HG03064 (cell line): ENCODE measurements around the gene PCK2.

Experiments used
- ATAC-seq: cut with Tn5 transposase; IDR thresholded peaks from one replicate; pipeline ENCODE4 v1.9.1; 2021; ENCODE audit warnings: low read depth; ENCODE audit not compliant: unreplicated experiment

PCK2 gene

DNA sequence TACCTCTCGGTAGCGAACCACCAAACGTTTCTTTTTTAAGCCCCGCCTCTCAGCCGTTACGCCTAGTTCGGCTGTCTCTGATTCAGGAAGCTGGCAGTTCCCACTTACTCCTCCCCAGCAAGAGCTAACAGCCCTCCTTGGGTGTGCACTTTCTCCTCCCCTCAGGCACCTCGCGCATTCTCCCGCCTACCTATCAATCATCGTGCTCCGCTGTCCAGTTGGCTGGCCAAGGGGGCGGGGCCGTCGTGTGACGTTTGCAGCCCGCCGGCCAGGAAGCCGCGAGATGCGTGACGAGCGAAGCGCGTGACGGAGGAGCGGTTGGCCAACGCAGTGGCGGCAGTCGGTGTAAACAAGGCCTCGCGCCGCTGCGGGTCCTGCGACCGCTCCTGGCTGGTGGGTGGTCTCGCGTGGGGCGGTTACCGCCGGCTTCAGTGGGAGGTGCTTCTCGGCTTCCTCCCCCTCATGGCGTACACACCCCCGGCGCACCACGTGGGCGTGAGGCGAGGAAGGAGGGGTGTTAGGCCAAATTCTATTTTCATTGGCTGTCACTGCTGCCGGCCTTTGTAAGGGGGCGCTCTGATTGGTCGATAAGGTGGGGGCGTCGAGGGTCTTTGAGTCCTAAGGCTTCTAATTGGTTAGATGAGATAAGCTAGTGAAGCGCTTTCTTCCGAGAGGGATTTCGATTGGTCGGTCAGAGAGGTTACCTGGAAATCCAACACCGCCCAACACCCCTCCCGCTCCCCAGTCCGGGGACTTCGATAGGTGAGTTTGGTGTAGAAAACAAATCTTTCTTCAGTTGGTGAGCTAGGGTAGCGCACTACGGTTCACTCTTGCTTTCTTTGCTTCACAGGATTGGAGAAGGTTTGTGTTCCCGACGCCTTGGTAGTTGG lies 20.7 kb downstream of the PCK2 start, which contains the start of the genes DCAF11 and NRL:
Gene DCAF11, plus strand, starts transcription at position 246 of the 890 bp plus-strand sequence. CDS start 818 bp downstream, outside the sequence.
Gene NRL, minus strand, starts transcription at position 418 of the 890 bp plus-strand sequence. CDS start 32,101 bp downstream, outside the sequence.
- peak; percentile 83 for ATAC-seq

GRCh38 chr14:24115422-24116127 lies 21.5 kb downstream of the PCK2 start:
- no peak for ATAC-seq

DNA sequence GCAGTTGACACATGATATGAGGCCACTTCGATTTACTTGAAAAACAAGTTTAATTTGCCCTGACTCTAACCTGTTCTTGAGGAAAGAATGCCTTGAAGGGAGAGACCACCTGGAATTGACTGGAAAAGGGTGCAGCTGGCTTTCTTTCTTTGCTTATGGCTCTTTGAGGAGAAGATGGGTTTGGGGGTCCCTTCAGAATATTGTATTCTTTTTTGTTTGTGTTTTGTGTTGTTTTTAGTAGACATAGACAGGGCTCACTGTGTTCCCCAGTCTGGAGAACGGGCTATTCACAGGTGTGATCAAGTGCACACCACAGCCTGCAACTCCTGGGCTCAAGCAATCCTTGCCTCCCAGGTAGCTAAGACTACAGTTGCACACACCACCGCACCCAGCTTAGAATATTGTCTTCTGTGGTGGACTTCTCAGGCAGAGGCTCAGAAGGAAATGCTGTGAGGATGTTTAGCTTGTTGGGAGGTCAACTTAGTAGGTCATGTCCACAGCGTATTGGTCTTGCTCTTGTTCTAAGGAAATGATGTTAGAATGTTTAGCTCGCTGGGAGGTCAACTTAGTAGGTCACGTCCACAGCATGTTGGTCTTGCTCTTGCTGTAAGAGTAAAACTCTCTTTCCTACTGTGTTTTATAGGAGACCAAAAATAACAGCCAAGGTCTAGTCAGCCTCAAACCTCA lies 22.2 kb downstream of the PCK2 start:
- no peak for ATAC-seq

GRCh38 chr14:24117179-24117578 lies 23.1 kb downstream of the PCK2 start:
- no peak for ATAC-seq

DNA sequence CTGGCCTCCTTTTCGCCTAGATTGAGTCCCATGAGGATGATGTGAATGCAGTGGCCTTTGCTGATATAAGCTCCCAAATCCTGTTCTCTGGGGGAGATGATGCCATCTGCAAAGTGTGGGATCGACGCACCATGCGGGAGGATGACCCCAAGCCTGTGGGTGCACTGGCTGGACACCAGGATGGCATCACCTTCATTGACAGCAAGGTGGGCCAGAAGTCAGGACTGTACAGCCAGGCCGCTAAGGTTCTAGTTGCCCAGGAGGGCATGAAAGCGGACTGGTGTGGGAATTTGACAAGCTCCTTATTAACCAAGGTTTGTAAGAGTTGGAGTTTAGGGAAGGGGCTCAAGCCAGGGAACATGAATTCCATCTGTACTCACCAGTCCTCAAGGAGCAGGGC lies 25.6 kb downstream of the PCK2 start:
- no peak for ATAC-seq

DNA sequence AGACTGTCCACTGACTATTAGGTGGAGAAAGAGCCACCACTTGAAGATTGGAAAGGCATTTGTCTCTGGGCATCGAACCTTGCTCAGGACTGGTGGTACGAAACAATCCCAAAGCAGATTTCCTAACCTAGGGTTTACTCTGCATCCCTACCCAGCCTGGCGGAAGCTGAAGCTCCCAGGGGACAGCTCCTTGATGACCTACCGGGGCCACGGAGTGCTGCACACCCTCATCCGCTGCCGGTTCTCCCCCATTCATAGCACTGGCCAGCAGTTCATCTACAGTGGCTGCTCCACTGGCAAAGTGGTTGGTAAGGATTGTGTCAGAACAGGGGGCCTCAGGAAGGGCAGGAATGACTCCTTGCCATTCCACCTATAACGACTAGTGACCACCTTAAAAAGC lies 27.1 kb downstream of the PCK2 start:
- no peak for ATAC-seq

DNA sequence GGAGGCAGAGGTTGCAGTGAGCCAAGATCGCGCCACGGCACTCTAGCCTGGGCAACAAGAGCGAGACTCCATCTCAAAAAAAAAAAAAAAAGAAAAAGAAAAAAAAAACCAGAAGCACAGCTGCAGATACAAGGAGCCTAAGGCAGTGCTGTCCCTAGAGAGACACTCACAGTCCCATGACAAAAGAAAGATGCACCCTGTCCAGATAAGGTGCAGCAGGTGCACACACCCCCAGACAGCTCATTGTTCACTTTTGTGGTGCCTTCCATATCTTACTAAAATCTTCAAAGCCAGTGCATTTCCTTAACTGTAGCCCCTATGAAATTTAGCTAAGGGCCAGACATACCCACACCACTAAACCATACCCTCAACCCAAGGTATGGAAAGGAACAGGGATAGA lies 28.3 kb downstream of the PCK2 start:
- no peak for ATAC-seq

DNA sequence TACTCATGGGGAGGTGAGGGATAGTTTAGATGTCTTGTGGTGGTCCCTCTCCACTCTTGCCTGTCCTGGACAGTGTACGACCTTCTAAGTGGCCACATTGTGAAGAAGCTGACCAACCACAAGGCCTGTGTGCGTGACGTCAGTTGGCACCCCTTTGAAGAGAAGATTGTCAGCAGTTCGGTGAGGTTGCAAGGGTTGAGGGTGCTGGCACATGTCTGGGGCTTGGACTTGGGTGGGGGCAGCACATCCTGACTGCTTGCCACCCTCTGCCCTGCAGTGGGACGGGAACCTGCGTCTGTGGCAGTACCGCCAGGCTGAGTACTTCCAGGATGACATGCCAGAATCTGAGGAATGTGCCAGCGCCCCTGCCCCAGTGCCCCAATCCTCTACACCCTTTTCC lies 28.8 kb downstream of the PCK2 start:
- no peak for ATAC-seq

DNA sequence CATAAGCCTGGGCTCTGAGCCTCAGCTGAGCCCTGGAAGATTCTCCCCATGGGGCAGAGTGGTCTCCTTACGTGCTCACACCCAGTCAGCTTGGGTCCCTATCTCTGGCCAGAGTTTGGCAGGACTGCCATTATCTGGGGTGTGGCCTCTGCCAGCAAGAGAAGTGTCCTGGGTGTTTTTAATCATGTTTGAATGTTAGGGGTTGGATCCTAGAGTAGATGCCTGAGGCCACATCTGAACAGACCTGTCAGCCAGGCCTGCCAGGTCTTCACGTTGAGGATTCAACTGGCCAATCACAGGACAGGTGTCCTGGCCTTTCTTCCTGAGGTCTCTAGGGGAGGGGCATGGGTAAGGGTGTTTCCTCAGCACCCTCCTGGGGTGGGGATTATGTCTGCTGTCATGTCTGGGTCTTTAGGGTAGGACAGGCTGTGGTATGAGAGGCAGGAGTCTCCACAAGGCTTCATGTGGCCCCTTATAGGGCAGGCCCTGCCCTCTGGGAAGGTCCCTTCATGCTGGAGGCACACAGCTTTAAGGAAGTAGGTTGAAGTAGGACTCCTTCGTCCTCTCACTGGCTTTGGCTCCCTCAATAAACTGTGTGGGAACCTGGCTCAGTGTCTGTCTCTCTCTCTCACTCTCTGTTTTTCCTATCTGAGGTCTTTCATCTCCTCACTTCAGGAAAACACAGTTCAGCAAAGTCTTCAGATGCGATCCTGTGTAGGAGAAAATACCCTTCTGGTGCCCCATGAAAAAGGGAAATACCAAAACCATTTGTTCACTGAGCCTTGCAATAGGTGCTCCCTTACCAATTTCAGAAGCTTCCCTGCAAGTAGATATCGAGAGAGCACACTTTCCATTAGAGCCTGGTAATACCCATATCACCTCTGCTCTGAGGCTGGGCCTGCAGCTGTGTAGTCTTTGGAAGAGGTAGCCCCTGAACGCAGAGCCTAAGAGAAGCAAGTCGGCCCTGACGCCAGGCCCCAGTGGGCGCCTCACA lies 29.6 kb downstream of the PCK2 start:
- ATAC-seq: no peak

GRCh38 chr14:24126939-24127338 lies 32.8 kb downstream of the PCK2 start:
- no peak for ATAC-seq

DNA sequence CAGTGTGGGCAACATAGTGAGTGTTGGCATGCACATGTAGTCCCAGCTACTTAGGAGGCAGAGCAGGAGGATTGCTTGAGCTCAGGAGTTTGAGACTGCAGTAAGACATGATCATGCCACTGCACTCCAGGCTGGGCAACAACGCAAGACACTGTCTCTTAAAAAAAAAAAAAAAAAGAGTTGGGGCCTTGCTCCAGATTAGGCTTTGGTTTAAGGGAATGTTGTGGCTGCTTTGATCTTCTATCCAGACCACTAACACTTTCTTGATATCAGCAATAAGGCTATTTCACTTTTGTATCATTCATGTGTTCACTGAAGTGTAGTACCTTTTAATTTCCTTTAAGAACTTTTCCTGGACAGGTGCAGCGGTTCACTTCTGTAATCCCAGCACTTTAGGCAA lies 33.6 kb downstream of the PCK2 start:
- ATAC-seq: no peak

- no peak for ATAC-seq
These were observed 35.4 kb downstream of the PCK2 start for GRCh38 chr14:24129410-24129998.

DNA sequence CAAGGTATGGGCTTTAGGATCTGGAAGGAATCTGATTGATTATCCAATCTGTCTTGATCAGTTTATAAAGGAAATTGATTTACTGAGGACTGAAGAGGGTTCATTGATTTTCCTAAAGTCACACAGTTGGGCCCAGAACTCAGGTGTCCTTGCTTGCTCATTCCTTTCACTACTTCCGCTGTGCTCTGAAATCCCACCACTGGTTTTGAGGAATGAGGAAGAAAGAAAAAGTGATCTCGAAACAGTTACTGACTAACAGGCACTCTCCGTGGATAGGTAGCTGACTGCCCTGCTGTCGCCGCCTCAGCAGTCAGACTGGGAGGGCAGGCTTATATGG lies 36.2 kb downstream of the PCK2 start, which contains the start of gene FITM1:
Gene FITM1, plus strand, starts transcription at position 280 of the 337 bp plus-strand sequence. CDS start 905 bp downstream, outside the sequence.
- ATAC-seq: no peak

GRCh38 chr14:24130717-24131548 lies 36.8 kb downstream of the PCK2 start:
- ATAC-seq: no peak

DNA sequence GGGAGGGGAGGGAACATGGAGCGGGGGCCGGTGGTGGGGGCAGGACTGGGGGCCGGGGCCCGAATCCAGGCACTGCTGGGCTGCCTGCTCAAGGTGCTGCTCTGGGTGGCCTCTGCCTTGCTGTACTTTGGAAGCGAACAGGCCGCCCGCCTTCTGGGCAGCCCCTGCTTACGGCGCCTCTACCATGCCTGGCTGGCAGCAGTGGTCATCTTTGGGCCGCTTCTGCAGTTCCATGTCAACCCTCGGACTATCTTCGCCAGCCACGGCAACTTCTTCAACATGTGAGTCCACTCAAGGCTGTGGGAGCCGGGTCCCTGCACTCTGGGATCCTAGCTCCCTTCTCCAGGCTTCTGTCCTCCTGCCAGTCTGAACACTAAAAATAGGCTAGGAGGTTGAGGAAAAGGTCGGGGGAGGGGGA lies 37.4 kb downstream of the PCK2 start:
- ATAC-seq: no peak

DNA sequence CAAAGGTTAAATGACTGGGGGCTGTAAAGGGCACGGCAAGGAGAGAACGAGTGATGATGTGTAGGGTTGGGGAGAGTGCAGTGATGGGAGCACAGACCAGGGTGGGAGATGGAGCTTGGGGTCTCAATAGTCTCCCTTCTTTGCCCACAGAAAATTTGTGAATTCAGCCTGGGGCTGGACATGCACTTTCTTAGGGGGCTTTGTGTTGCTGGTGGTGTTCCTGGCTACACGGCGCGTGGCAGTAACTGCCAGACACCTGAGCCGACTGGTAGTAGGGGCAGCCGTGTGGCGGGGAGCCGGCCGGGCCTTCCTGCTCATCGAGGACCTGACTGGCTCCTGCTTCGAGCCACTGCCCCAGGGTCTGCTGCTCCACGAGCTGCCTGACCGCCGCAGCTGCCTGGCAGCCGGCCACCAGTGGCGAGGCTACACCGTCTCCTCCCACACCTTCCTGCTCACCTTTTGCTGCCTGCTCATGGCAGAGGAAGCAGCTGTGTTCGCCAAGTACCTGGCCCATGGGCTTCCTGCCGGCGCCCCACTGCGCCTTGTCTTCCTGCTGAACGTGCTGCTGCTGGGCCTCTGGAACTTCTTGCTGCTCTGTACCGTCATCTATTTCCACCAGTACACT lies 38.1 kb downstream of the PCK2 start:
- ATAC-seq: no peak

GRCh38 chr14:24132976-24133375 lies 38.9 kb downstream of the PCK2 start:
- ATAC-seq: no peak

- ATAC-seq: no peak
These were observed 39.6 kb downstream of the PCK2 start for GRCh38 chr14:24133735-24134134.
